HG03432 (cell line): Measurements from ENCODE around the gene RNF2.
"Not testable (repeated sequence)": the region's sequence is repeated elsewhere in the genome, so short reads cannot be mapped to it uniquely, and the experiment has no call there.

Source experiments
- ATAC-seq: cut with Tn5 transposase; IDR thresholded peaks from one replicate; pipeline ENCODE4 v1.9.1; 2021; ENCODE audit warnings: mild to moderate bottlenecking, moderate library complexity; ENCODE audit not compliant: unreplicated experiment

Gene RNF2

GRCh38 chr1:185044981-185045813, at the start of gene RNF2:
RNF2 (plus strand) TSS chr1:185045558; CDS start chr1:185087554, 41,996 bp downstream.
- peak; percentile 91 for ATAC-seq

GRCh38 chr1:184999974-185000373, 45.4 kb upstream of the RNF2 start:
- ATAC-seq, result not testable (repeated sequence)

- ATAC-seq, result not testable (repeated sequence)
These were observed 44.0 kb upstream of the RNF2 start for GRCh38 chr1:185001312-185001880.

- no peak for ATAC-seq
These were observed 36.5 kb upstream of the RNF2 start for GRCh38 chr1:185008838-185009237.

GRCh38 chr1:185010361-185010760, 35.0 kb upstream of the RNF2 start:
- no peak for ATAC-seq

- no peak for ATAC-seq
These were observed 30.4 kb upstream of the RNF2 start for GRCh38 chr1:185014941-185015340.

- no peak for ATAC-seq
These were observed 29.7 kb upstream of the RNF2 start for GRCh38 chr1:185015631-185016030.

GRCh38 chr1:185016880-185017279, 28.5 kb upstream of the RNF2 start:
- ATAC-seq, result no peak

GRCh38 chr1:185017338-185017737, 28.0 kb upstream of the RNF2 start:
- no peak for ATAC-seq

- no peak for ATAC-seq
These were observed 27.4 kb upstream of the RNF2 start for GRCh38 chr1:185017966-185018365.

GRCh38 chr1:185027252-185027882, 18.0 kb upstream of the RNF2 start:
- ATAC-seq, result no peak

- ATAC-seq, result no peak
These were observed 11.7 kb upstream of the RNF2 start for GRCh38 chr1:185033686-185034085.

- ATAC-seq, result no peak
These were observed 10.1 kb upstream of the RNF2 start for GRCh38 chr1:185035258-185035657.

GRCh38 chr1:185038813-185039376, 6.5 kb upstream of the RNF2 start:
- ATAC-seq, result no peak

GRCh38 chr1:185039726-185040407, 5.5 kb upstream of the RNF2 start:
- no peak for ATAC-seq

- ATAC-seq, result no peak
These were observed 5.0 kb upstream of the RNF2 start for GRCh38 chr1:185040408-185040735.

- ATAC-seq, result no peak
These were observed 3.6 kb upstream of the RNF2 start for GRCh38 chr1:185041742-185042141.

GRCh38 chr1:185042737-185043136, 2.6 kb upstream of the RNF2 start:
- ATAC-seq, result no peak

- ATAC-seq, result no peak
These were observed 971 bp upstream of the RNF2 start for GRCh38 chr1:185044387-185044786.

GRCh38 chr1:185045814-185046492, 595 bp downstream of the RNF2 start:
- ATAC-seq, result peak; percentile 43

GRCh38 chr1:185046668-185047067, 1.3 kb downstream of the RNF2 start:
- no peak for ATAC-seq
